Gastrocnemius medialis (tissue), 4 donors: Measurements from ENCODE around the gene DHH. TPM values are rescaled to one million over a fixed set of nuclear protein-coding genes. Genes with fewer than 3 reads are reported as not detected.

Source experiments
- ATAC-seq, 2 donors: fragments of 150-250 bp; one replicate each; pipeline ENCODE4 v1.9.1; 2016
- DNase-seq, 2 donors: peaks; one replicate each; pipeline ENCODE4 v3.0.0-alpha.2; 2019
- H3K27ac ChIP-seq, 4 donors: fragments of 200-600 bp; sonication (generic); 1 replicate in 1 of 4; 2 replicates in 3 of 4; pipeline ENCODE4 v1.5.1; 2016 to 2018; ENCODE audit warnings: mild to moderate bottlenecking in 2 of 4, moderate library complexity in 1 of 4
- H3K27me3 ChIP-seq, 3 donors: fragments of 200-600 bp; sonication (generic) in 2 of 3; 1 replicate in 1 of 3; 2 replicates in 2 of 3; pipeline versions ENCODE4 v1.5.1 to v1.6.0; 2016 to 2019; ENCODE audit warnings: mild to moderate bottlenecking in 1 of 3, moderate library complexity in 1 of 3
- H3K36me3 ChIP-seq, 2 donors: fragments of 200-600 bp; sonication (generic) in 1 of 2; one replicate each; pipeline ENCODE4 v1.5.1; 2017 to 2018
- H3K4me1 ChIP-seq, 2 donors: fragments of 200-600 bp; sonication (generic) in 1 of 2; one replicate each; pipeline ENCODE4 v1.5.1; 2016 to 2017; ENCODE audit warnings: mild to moderate bottlenecking in 2 of 2
- H3K4me3 ChIP-seq, 4 donors: fragments of 200-600 bp; sonication (generic) in 3 of 4; 1 replicate in 1 of 4; 2 replicates in 3 of 4; pipeline ENCODE4 v1.5.1; 2016 to 2019; ENCODE audit warnings: mild to moderate bottlenecking in 2 of 4
- H3K9me3 ChIP-seq, 3 donors: fragments of 200-600 bp; sonication (generic) in 2 of 3; 1 replicate in 1 of 3; 2 replicates in 2 of 3; pipeline ENCODE4 v1.5.1; 2016 to 2019
- POLR2A ChIP-seq, 2 donors: fragments of 450-650 bp; IDR thresholded peaks; one replicate each; pipeline ENCODE4 v1.6.1; 2017; ENCODE audit warnings: antibody characterized with exemption in 2 of 2, mild to moderate bottlenecking in 2 of 2, moderate library complexity in 2 of 2
- in situ Hi-C, 4 donors: fragments of 200-750 bp; cut with MboI; loops; one replicate each; pipeline versions ENCODE4 v1.15.0 to v1.8.0; 2017; ENCODE audit warnings: low sequenced_read_pairs in 4 of 4
- intact Hi-C: fragments of 100-400 bp; cut with DNase I; formaldehyde crosslinking; loops from one replicate; pipeline ENCODE4 v1.15.1; 2023; ENCODE audit warnings: low total_unique reads
- total RNA-seq, 4 donors: library from RNA; depleted of rRNA; stranded (reverse); fragments of >200 nt; gene quantifications; one replicate each; pipeline versions ENCODE4 v1.1.0 to v1.2.3, GENCODE V29; 2016
- TF ChIP-seq, protein P1 (sequence below), 5 experiments: fragments of 450-650 bp in 3 of 5; fragments of 200-600 bp in 2 of 5; sonication (generic) in 2 of 5; IDR thresholded peaks in 4 of 5; conservative IDR thresholded peaks in 1 of 5; 1 replicate in 4 of 5; 2 replicates in 1 of 5; pipeline ENCODE4 v1.5.1; 2016 to 2019; ENCODE audit warnings: antibody characterized with exemption in 5 of 5, mild to moderate bottlenecking in 3 of 5, moderate library complexity in 3 of 5

DHH gene
- total RNA-seq, 4 donors from 2014 or later: 0.09 to 0.36 (median 0.15) TPM; not detected in 1

DNA sequence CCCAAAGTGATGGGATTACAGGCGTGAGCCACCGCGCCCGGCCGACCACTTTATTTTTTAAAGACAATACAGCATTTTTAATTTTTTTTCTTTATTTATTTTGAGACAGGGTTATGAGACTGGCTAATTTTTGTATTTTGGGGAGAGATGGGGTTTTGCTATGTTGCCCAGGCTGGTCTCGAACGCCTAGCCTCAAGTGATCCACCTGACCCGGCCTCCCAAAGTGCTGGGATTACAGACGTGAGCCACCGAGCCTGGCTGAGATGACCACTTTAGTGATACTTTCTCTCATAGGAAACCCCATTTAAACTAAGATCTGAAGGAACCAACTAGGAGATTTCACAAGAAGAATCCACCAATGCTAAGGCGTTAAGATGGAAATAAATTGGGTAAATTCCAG lies 23.6 kb downstream of the DHH start:
- no peaks in the 10 kb centered on the region for H3K27me3 ChIP-seq
- no peaks in the 10 kb centered on the region for H3K9me3 ChIP-seq
- intact Hi-C loops (loop anchor here (2.0 kb wide), 1 partner anchor 40 kb away; the partner anchor contains the start of gene LMBR1L), in situ Hi-C loops (loop anchor here in 1 of 4 donors (10.0 kb wide), 1 partner anchor 54 kb away; no protein-coding TSS in a partner anchor)
- peaks cover 9 to 11% of the 10 kb centered on the region in 2 donors for H3K4me1 ChIP-seq
- ATAC-seq (no peak), DNase-seq (no peak)
- H3K36me3 ChIP-seq: no peaks in the 10 kb centered on the region
- H3K27ac ChIP-seq: no peak overlapping the region
- TF ChIP-seq, protein P1, sequence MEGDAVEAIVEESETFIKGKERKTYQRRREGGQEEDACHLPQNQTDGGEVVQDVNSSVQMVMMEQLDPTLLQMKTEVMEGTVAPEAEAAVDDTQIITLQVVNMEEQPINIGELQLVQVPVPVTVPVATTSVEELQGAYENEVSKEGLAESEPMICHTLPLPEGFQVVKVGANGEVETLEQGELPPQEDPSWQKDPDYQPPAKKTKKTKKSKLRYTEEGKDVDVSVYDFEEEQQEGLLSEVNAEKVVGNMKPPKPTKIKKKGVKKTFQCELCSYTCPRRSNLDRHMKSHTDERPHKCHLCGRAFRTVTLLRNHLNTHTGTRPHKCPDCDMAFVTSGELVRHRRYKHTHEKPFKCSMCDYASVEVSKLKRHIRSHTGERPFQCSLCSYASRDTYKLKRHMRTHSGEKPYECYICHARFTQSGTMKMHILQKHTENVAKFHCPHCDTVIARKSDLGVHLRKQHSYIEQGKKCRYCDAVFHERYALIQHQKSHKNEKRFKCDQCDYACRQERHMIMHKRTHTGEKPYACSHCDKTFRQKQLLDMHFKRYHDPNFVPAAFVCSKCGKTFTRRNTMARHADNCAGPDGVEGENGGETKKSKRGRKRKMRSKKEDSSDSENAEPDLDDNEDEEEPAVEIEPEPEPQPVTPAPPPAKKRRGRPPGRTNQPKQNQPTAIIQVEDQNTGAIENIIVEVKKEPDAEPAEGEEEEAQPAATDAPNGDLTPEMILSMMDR (IDR thresholded peaks at IDR 0.05 in 4 of 5, conservative IDR thresholded peaks at IDR 0.05 in 1 of 5): no peak
- no peak for TF ChIP-seq POLR2A (IDR thresholded peaks at IDR 0.05)
- no peak overlapping the region for H3K4me3 ChIP-seq

DNA sequence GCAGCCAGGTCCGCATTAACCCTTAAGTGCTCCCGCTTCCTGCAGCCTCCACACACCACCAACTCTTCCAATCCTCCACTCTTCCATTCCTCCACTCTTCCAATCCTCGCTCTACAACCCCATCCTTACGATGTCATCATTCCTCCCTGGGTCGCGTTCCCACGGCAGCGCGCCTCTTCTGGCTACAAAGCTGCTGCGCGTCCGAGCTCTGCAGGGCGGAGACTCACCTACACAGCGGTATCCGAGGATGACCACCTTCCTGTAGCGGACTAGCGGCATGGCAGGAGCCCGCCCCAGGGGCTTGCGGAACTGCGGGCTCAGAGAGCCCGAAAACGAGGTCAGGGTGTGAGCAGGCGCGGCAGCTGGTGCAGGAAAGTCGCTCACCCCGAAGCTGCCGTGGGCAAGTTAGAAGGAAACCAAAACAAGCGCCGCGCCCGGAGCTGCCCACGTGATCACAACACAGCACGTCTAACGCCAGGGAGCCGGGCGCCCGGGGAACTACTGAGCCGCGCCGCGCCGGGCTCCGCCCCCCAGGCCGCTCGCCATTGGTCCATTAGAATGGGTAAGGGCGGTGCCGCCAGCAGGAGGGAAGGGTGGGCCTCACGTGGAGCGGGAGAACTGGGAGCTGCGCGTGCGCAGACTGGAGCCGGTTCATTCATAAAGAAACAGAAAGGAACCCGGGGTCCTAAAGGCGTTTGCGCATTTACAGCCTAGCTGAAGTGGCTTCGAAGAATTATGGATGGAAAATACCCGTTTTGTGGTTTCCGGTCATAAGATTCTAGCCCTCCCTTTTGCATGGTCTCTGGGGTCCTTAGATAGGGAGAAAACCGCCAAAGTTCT lies 24.9 kb downstream of the DHH start, which contains the start of gene RHEBL1:
RHEBL1 (minus strand) TSS at position 473 of the 840 bp plus-strand sequence; CDS start at position 279, 194 bp downstream.
- intact Hi-C loops: loop anchor here (2.0 kb wide), 2 partner anchors 41 to 61 kb away; partner anchors contain the start of genes LMBR1L and TUBA1B
- in situ Hi-C loops: loop anchor here in 3 of 4 donors (10.0 kb wide), 3 partner anchors 45 to 165 kb away; partner anchors contain the start of gene LMBR1L (in 2 of the 3)
- Histone ChIP-seq H3K4me3 (peak within 1 kb of the TSS; percentile 77 to 94 (median 86)), H3K27me3 (no peaks in the 10 kb centered on the region), H3K27ac (peak within 1 kb of the TSS; percentile 80 to 84 (median 82)), H3K4me1 (peaks cover 9 to 11% of the 10 kb centered on the region in 2 donors), H3K9me3 (no peaks in the 10 kb centered on the region), H3K36me3 (no peaks in the 10 kb centered on the region)
- peak; percentile 17 to 26 for TF ChIP-seq POLR2A (IDR thresholded peaks at IDR 0.05)
- TF ChIP-seq, protein P1 (IDR thresholded peaks at IDR 0.05 in 4 of 5, conservative IDR thresholded peaks at IDR 0.05 in 1 of 5): peak in 1 of 5 experiments; percentile 9
- peak; percentile 97 to 98 for DNase-seq
- ATAC-seq: peak; percentile 98 to 99

DNA sequence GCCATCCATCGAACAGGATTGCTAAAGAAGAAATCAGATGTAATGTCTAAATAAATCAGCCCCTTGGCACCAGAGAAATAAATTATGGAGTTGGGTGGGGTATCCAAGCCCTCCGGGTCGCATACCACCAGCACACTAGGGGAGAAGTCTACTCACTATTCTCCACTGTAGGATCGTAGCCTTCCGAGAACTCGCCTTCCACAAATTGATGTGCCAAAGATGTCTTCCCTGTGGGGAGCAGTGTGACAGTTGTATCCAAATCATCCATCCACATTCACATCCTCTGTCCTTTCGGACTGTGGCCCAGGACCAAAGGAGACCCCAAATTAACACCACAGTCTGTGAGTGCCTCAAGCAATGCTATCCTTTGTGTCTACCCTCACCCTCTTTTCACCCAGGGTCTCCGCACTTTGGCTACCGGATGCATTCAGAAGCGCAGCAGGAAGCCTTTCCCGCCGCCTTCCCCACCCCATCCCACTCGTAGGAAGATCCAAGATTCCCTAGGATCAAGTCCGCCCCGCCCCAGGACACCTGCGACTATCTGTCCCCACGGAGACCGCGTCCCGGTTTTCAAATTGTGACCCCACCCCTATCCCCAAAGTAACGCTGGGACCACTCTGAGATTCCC lies 25.6 kb downstream of the DHH start:
- intact Hi-C loops: loop anchor here (2.0 kb wide), 1 partner anchor 62 kb away; the partner anchor contains the start of gene TUBA1B
- in situ Hi-C loops: loop anchor here in 2 of 4 donors (10.0 kb wide), 2 partner anchors 46 to 166 kb away; partner anchors contain the start of gene LMBR1L (in 2 of the 2)
- Histone ChIP-seq H3K9me3 (no peaks in the 10 kb centered on the region), H3K27ac (peak overlapping the region; percentile 80 to 84 (median 82)), H3K4me3 (peak overlapping the region; percentile 77 to 94 (median 86)), H3K4me1 (peaks cover 9 to 11% of the 10 kb centered on the region in 2 donors), H3K27me3 (no peaks in the 10 kb centered on the region), H3K36me3 (no peaks in the 10 kb centered on the region)
- no peak for TF ChIP-seq POLR2A (IDR thresholded peaks at IDR 0.05)
- TF ChIP-seq, protein P1 (IDR thresholded peaks at IDR 0.05 in 4 of 5, conservative IDR thresholded peaks at IDR 0.05 in 1 of 5): no peak
- no peak for DNase-seq
- ATAC-seq: no peak

DNA sequence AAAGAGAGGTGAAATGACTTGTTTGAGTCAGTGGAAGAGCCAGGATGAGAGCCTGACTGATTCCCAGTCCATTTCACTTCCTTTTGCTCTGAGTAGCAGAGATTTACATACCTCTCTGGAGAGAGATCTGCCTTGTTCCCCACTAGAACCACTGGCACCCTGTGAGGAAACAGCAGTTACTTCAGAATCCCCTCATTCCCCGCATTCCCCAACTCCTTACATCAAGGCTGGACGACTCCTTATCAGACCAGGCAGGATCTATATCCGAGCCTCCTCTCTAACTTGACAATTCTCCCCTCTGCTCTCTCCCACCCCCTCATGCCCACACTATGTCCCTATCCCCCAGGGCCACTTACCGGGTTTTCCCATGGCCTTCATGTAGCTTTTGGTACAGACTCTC lies 28.5 kb downstream of the DHH start:
- intact Hi-C loops (no loop called here), in situ Hi-C loops (loop anchor here in 2 of 4 donors (10.0 kb wide), 2 partner anchors 49 to 169 kb away; partner anchors contain the start of gene LMBR1L (in 2 of the 2))
- no peak overlapping the region for H3K4me3 ChIP-seq
- H3K27ac ChIP-seq: no peak overlapping the region
- H3K36me3 ChIP-seq: no peaks in the 10 kb centered on the region
- peaks cover 14 to 19% of the 10 kb centered on the region in 2 donors for H3K4me1 ChIP-seq
- no peak for ATAC-seq
- no peak for DNase-seq
- TF ChIP-seq, protein P1 (IDR thresholded peaks at IDR 0.05 in 4 of 5, conservative IDR thresholded peaks at IDR 0.05 in 1 of 5): no peak
- TF ChIP-seq POLR2A (IDR thresholded peaks at IDR 0.05): no peak
- no peaks in the 10 kb centered on the region for H3K9me3 ChIP-seq
- H3K27me3 ChIP-seq: no peaks in the 10 kb centered on the region
